ENCODE results near the gene PLAAT1.

PLAAT1 gene

GRCh38 chr3:193317682-193318300, 76.8 kb downstream of the PLAAT1 start:
- Histone ChIP-seq H3K27ac (ENCODE audit: low read depth, low read length) (no peak overlapping the region), H3K4me1 (ENCODE audit: control insufficient read depth, insufficient read depth, low read length) (no peaks in the 10 kb centered on the region), H3K9ac (ENCODE audit: low read length) (no peak overlapping the region), H3K4me3 (ENCODE audit: low read length) (no peak overlapping the region), H3K27me3 (ENCODE audit: control insufficient read depth, insufficient read depth, low read length) (no peaks in the 10 kb centered on the region), H3K36me3 (ENCODE audit: control insufficient read depth, insufficient read depth, low read length) (no peaks in the 10 kb centered on the region)
